BJ (cell line): ENCODE measurements around the gene GRAMD4. TPM values are rescaled to one million over a fixed set of nuclear protein-coding genes. Genes with fewer than 3 reads are reported as not detected.

Experiments used
- CTCF ChIA-PET: fragments of 350-600 bp; formaldehyde crosslinking; extraction: SDS; loops from one replicate; lab custom pipeline; 2021; ENCODE audit warnings: antibody characterized with exemption, inconsistent platforms; lab: Yijun Ruan, JAX
- POLR2A ChIA-PET: fragments of 300-600 bp; sonication (Branson Sonifier 250); formaldehyde crosslinking; extraction: SDS; loops from one replicate; lab custom pipeline; 2021; ENCODE audit warnings: antibody characterized with exemption; lab: Charles Lee
- DNase-seq: peaks from one replicate; pipeline ENCODE4 v3.0.0-alpha.2; 2011; ENCODE audit warnings: low read depth
- H3K27me3 ChIP-seq: 2 replicates; pipeline ENCODE4 v1.6.0; 2011; ENCODE audit warnings: low read length; ENCODE audit not compliant: control insufficient read depth, insufficient read depth
- H3K36me3 ChIP-seq: 2 replicates; pipeline ENCODE4 v1.5.1; 2011; ENCODE audit warnings: low read length; ENCODE audit not compliant: control insufficient read depth, insufficient read depth
- H3K4me3 ChIP-seq: 2 replicates; pipeline ENCODE4 v1.5.1; 2011; ENCODE audit warnings: low read depth, mild to moderate bottlenecking, control low read depth, low read length
- CTCF ChIP-seq: IDR thresholded peaks from 2 replicates; pipeline ENCODE4 v1.5.1; 2011; ENCODE audit warnings: low read depth, mild to moderate bottlenecking, control low read depth, inconsistent platforms, low read length, moderate library complexity; ENCODE audit not compliant: insufficient read depth
- polyA plus RNA-seq: library from polyadenylated mRNA; depleted of rRNA; stranded (reverse); fragments of >200 nt; gene quantifications from 2 replicates; pipeline ENCODE4 v1.2.3, GENCODE V29; 2011

Gene GRAMD4
- polyA plus RNA-seq, 1 experiment = 10.3 TPM

- H3K4me3 ChIP-seq = no peak overlapping the region
These were observed 29.2 kb downstream of the GRAMD4 start for GRCh38 chr22:46649141-46650077.

DNA sequence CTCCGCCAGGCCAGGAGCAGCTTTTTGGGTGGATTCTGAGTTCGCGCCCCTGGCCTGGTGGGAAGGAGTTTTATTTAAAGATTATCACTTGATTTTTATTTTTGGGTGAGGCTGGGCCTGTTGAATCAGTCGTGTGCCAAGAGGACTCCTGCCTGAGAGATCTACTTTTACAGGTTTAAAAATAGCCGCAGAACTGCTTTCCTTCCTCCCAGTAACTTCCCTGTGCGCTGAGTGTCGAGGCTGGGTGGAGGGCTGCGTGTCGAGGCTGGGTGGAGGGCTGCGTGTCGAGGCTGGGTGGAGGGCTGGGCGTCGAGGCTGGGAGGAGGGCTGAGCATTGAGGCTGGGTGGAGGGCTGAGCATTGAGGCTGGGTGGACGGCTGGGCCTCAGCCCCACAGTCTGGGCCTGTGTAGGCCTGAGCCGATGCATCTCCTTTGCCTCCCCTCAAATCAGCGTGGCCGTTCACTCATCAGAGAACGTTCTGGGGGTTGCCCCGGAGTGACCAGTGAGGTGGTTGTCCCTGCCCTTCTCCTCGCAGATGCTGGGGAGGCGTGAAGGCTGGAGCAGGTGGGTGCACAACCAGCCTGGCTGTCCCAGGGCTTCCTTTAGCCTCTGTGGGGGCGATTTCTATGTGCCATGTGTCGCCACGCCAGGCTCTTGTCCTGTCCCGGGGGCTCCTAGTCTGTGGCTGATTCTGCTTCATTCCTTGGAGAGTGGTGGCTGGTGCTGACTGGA lies 30.1 kb downstream of the GRAMD4 start:
- ChIA-PET POLR2A (no interaction called here), CTCF (no interaction called here)
- Histone ChIP-seq H3K4me3 (no peak overlapping the region), H3K36me3 (no peaks in the 10 kb centered on the region), H3K27me3 (no peaks in the 10 kb centered on the region)
- DNase-seq = no peak
- TF ChIP-seq CTCF = no peak

More at GRCh38 chr22:46649141-46650077, 29.2 kb downstream of the GRAMD4 start:
- no peaks in the 10 kb centered on the region for H3K27me3 ChIP-seq
- ChIA-PET CTCF (no interaction called here), POLR2A (no interaction called here)
- no peak for DNase-seq
- no peaks in the 10 kb centered on the region for H3K36me3 ChIP-seq
- TF ChIP-seq CTCF = no peak

DNA sequence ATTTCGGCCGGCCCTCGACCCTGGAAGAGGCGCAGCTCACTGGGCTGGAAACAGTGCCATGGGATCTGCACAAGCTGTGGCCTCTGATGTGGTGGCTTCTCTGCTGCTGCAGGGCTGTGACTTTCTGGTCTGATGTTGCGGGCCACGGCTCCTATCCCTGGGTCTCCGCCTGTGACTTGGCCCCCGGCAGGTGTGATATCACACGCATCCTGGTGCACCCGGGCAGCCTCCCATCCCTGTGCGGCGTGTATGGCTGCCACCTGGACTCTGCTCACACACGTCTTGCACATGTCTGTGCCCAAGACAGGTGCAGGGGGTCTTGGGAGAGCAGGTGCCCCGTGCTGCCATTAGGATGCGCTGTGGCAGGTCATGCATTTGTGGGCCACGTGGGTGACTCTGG lies 31.1 kb downstream of the GRAMD4 start:
- POLR2A ChIA-PET = no interaction called here
- TF ChIP-seq CTCF = no peak
- H3K4me3 ChIP-seq = no peak overlapping the region
- CTCF ChIA-PET = no interaction called here
- no peak for DNase-seq
- no peaks in the 10 kb centered on the region for H3K27me3 ChIP-seq
- H3K36me3 ChIP-seq = no peaks in the 10 kb centered on the region

- Histone ChIP-seq H3K36me3 (no peaks in the 10 kb centered on the region), H3K27me3 (no peaks in the 10 kb centered on the region), H3K4me3 (no peak overlapping the region)
- TF ChIP-seq CTCF = no peak
- no peak for DNase-seq
- ChIA-PET POLR2A (no interaction called here), CTCF (interaction anchor here (0.8 to 1.2 kb wide), 2 partner anchors 59 to 88 kb away, joined by 3 to 4 read pairs; no protein-coding TSS in a partner anchor)
These were observed 32.1 kb downstream of the GRAMD4 start for GRCh38 chr22:46652081-46652846.
